ENCODE measurements around the gene AVEN.
"Not testable (repeated sequence)": the region's sequence is repeated elsewhere in the genome, so short reads cannot be mapped to it uniquely, and the experiment has no call there.

AVEN gene

GRCh38 chr15:33822479-33822878 lies 216.5 kb downstream of the AVEN start:
- in situ Hi-C loops (cut with MboI; ENCODE audit: low pct_unique_long_range_greater_than_20kb, low sequenced_read_pairs, unreplicated experiment), result no loop called here
- no peak for DNase-seq (ENCODE audit: low spot score)
- TF ChIP-seq CTCF (IDR thresholded peaks at IDR 0.05; ENCODE audit: extremely low read depth, insufficient read depth, missing control alignments), result no peak

- DNase-seq (ENCODE audit: low spot score); in situ Hi-C loops (cut with MboI; ENCODE audit: low pct_unique_long_range_greater_than_20kb, low sequenced_read_pairs, unreplicated experiment): not testable (repeated sequence)
Measured at GRCh38 chr15:33819499-33819898, 219.5 kb downstream of the AVEN start.

Measured in GM13977 (cell line).